ENCODE data around the gene GJD3.

Gene GJD3

GRCh38 chr17:40346765-40347158, 17.8 kb downstream of the GJD3 start:
- Histone ChIP-seq H3K36me3 (ENCODE audit: control insufficient read depth in 1 of 2, insufficient read depth in 2 of 2, low read length in 2 of 2) (peaks cover 14 to 31% of the 10 kb centered on the region in 2 donors), H3K27me3 (ENCODE audit: control insufficient read depth in 1 of 2, insufficient read depth in 2 of 2, low read length in 2 of 2) (no peaks in the 10 kb centered on the region), H3K4me3 (ENCODE audit: low read depth in 1 of 2, low read length in 2 of 2) (peak overlapping the region; percentile 55 to 71), H3K9me3 (ENCODE audit: control insufficient read depth in 1 of 2, low read length in 2 of 2) (no peaks in the 10 kb centered on the region), H3K27ac (ENCODE audit: low read depth, low read length) (peak overlapping the region; percentile 94), H3K9ac (ENCODE audit: low read depth in 1 of 2, low read length in 2 of 2) (peak overlapping the region; percentile 76 to 97), H3K4me1 (ENCODE audit: control insufficient read depth in 1 of 2, insufficient read depth in 2 of 2, low read length in 2 of 2) (peaks cover 73 to 79% of the 10 kb centered on the region in 2 donors)

GRCh38 chr17:40345994-40346764, 18.4 kb downstream of the GJD3 start:
- H3K9ac ChIP-seq (ENCODE audit: low read depth in 1 of 2, low read length in 2 of 2), result peak overlapping the region; percentile 76 to 97
- no peaks in the 10 kb centered on the region for H3K9me3 ChIP-seq (ENCODE audit: control insufficient read depth in 1 of 2, low read length in 2 of 2)
- H3K36me3 ChIP-seq (ENCODE audit: control insufficient read depth in 1 of 2, insufficient read depth in 2 of 2, low read length in 2 of 2), result peaks cover 14 to 26% of the 10 kb centered on the region in 2 donors
- H3K27me3 ChIP-seq (ENCODE audit: control insufficient read depth in 1 of 2, insufficient read depth in 2 of 2, low read length in 2 of 2), result no peaks in the 10 kb centered on the region
- peak overlapping the region; percentile 83 to 89 for H3K4me3 ChIP-seq (ENCODE audit: low read depth in 1 of 2, low read length in 2 of 2)
- peak overlapping the region; percentile 94 for H3K27ac ChIP-seq (ENCODE audit: low read depth, low read length)
- peaks cover 67 to 73% of the 10 kb centered on the region in 2 donors for H3K4me1 ChIP-seq (ENCODE audit: control insufficient read depth in 1 of 2, insufficient read depth in 2 of 2, low read length in 2 of 2)

GRCh38 chr17:40345161-40345993, 19.2 kb downstream of the GJD3 start:
- peak overlapping the region; percentile 83 to 89 for H3K4me3 ChIP-seq (ENCODE audit: low read depth in 1 of 2, low read length in 2 of 2)
- H3K4me1 ChIP-seq (ENCODE audit: control insufficient read depth in 1 of 2, insufficient read depth in 2 of 2, low read length in 2 of 2), result peaks cover 68 to 76% of the 10 kb centered on the region in 2 donors
- no peaks in the 10 kb centered on the region for H3K9me3 ChIP-seq (ENCODE audit: control insufficient read depth in 1 of 2, low read length in 2 of 2)
- H3K27me3 ChIP-seq (ENCODE audit: control insufficient read depth in 1 of 2, insufficient read depth in 2 of 2, low read length in 2 of 2), result no peaks in the 10 kb centered on the region
- peaks cover 14 to 21% of the 10 kb centered on the region in 2 donors for H3K36me3 ChIP-seq (ENCODE audit: control insufficient read depth in 1 of 2, insufficient read depth in 2 of 2, low read length in 2 of 2)
- peak overlapping the region; percentile 76 to 97 for H3K9ac ChIP-seq (ENCODE audit: low read depth in 1 of 2, low read length in 2 of 2)
- peak overlapping the region; percentile 94 for H3K27ac ChIP-seq (ENCODE audit: low read depth, low read length)

GRCh38 chr17:40344421-40345160, 19.9 kb downstream of the GJD3 start:
- peak overlapping the region; percentile 83 to 89 for H3K4me3 ChIP-seq (ENCODE audit: low read depth in 1 of 2, low read length in 2 of 2)
- H3K9ac ChIP-seq (ENCODE audit: low read depth in 1 of 2, low read length in 2 of 2), result peak overlapping the region; percentile 76 to 97
- H3K27ac ChIP-seq (ENCODE audit: low read depth, low read length), result peak overlapping the region; percentile 94
- H3K4me1 ChIP-seq (ENCODE audit: control insufficient read depth in 1 of 2, insufficient read depth in 2 of 2, low read length in 2 of 2), result peaks cover 63 to 69% of the 10 kb centered on the region in 2 donors
- no peaks in the 10 kb centered on the region for H3K27me3 ChIP-seq (ENCODE audit: control insufficient read depth in 1 of 2, insufficient read depth in 2 of 2, low read length in 2 of 2)
- no peaks in the 10 kb centered on the region for H3K9me3 ChIP-seq (ENCODE audit: control insufficient read depth in 1 of 2, low read length in 2 of 2)
- H3K36me3 ChIP-seq (ENCODE audit: control insufficient read depth in 1 of 2, insufficient read depth in 2 of 2, low read length in 2 of 2), result peaks cover 7 to 14% of the 10 kb centered on the region in 2 donors

- peak overlapping the region; percentile 83 to 89 for H3K4me3 ChIP-seq (ENCODE audit: low read depth in 1 of 2, low read length in 2 of 2)
- peaks cover 0 to 3% of the 10 kb centered on the region in 2 donors for H3K36me3 ChIP-seq (ENCODE audit: control insufficient read depth in 1 of 2, insufficient read depth in 2 of 2, low read length in 2 of 2)
- peak overlapping the region; percentile 94 for H3K27ac ChIP-seq (ENCODE audit: low read depth, low read length)
- peaks cover 55 to 57% of the 10 kb centered on the region in 2 donors for H3K4me1 ChIP-seq (ENCODE audit: control insufficient read depth in 1 of 2, insufficient read depth in 2 of 2, low read length in 2 of 2)
- no peaks in the 10 kb centered on the region for H3K27me3 ChIP-seq (ENCODE audit: control insufficient read depth in 1 of 2, insufficient read depth in 2 of 2, low read length in 2 of 2)
- peak overlapping the region; percentile 76 to 97 for H3K9ac ChIP-seq (ENCODE audit: low read depth in 1 of 2, low read length in 2 of 2)
- H3K9me3 ChIP-seq (ENCODE audit: control insufficient read depth in 1 of 2, low read length in 2 of 2), result no peaks in the 10 kb centered on the region
These were observed 21.1 kb downstream of the GJD3 start for GRCh38 chr17:40343219-40344119.

- Histone ChIP-seq H3K36me3 (ENCODE audit: control insufficient read depth in 1 of 2, insufficient read depth in 2 of 2, low read length in 2 of 2) (no peaks in the 10 kb centered on the region), H3K4me3 (ENCODE audit: low read depth in 1 of 2, low read length in 2 of 2) (peak overlapping the region; percentile 83 to 89), H3K27me3 (ENCODE audit: control insufficient read depth in 1 of 2, insufficient read depth in 2 of 2, low read length in 2 of 2) (no peaks in the 10 kb centered on the region), H3K27ac (ENCODE audit: low read depth, low read length) (peak overlapping the region; percentile 94), H3K4me1 (ENCODE audit: control insufficient read depth in 1 of 2, insufficient read depth in 2 of 2, low read length in 2 of 2) (peaks cover 47 to 54% of the 10 kb centered on the region in 2 donors), H3K9me3 (ENCODE audit: control insufficient read depth in 1 of 2, low read length in 2 of 2) (no peaks in the 10 kb centered on the region), H3K9ac (ENCODE audit: low read depth in 1 of 2, low read length in 2 of 2) (peak overlapping the region; percentile 76 to 97)
These were observed 21.9 kb downstream of the GJD3 start for GRCh38 chr17:40342504-40343218.

GRCh38 chr17:40341808-40342503, 22.6 kb downstream of the GJD3 start:
- peak overlapping the region; percentile 90 to 97 for H3K9ac ChIP-seq (ENCODE audit: low read depth in 1 of 2, low read length in 2 of 2)
- H3K4me3 ChIP-seq (ENCODE audit: low read depth in 1 of 2, low read length in 2 of 2), result peak overlapping the region; percentile 83 to 89
- peak overlapping the region; percentile 94 for H3K27ac ChIP-seq (ENCODE audit: low read depth, low read length)
- H3K9me3 ChIP-seq (ENCODE audit: control insufficient read depth in 1 of 2, low read length in 2 of 2), result no peaks in the 10 kb centered on the region
- H3K4me1 ChIP-seq (ENCODE audit: control insufficient read depth in 1 of 2, insufficient read depth in 2 of 2, low read length in 2 of 2), result peaks cover 40 to 48% of the 10 kb centered on the region in 2 donors
- H3K36me3 ChIP-seq (ENCODE audit: control insufficient read depth in 1 of 2, insufficient read depth in 2 of 2, low read length in 2 of 2), result no peaks in the 10 kb centered on the region
- no peaks in the 10 kb centered on the region for H3K27me3 ChIP-seq (ENCODE audit: control insufficient read depth in 1 of 2, insufficient read depth in 2 of 2, low read length in 2 of 2)

GRCh38 chr17:40340880-40341807, 23.4 kb downstream of the GJD3 start:
- Histone ChIP-seq H3K9me3 (ENCODE audit: control insufficient read depth in 1 of 2, low read length in 2 of 2) (no peaks in the 10 kb centered on the region), H3K4me1 (ENCODE audit: control insufficient read depth in 1 of 2, insufficient read depth in 2 of 2, low read length in 2 of 2) (peaks cover 31 to 40% of the 10 kb centered on the region in 2 donors), H3K27ac (ENCODE audit: low read depth, low read length) (peak overlapping the region; percentile 94), H3K36me3 (ENCODE audit: control insufficient read depth in 1 of 2, insufficient read depth in 2 of 2, low read length in 2 of 2) (no peaks in the 10 kb centered on the region), H3K9ac (ENCODE audit: low read depth in 1 of 2, low read length in 2 of 2) (peak overlapping the region; percentile 75 to 90), H3K4me3 (ENCODE audit: low read depth in 1 of 2, low read length in 2 of 2) (peak overlapping the region; percentile 83 to 89), H3K27me3 (ENCODE audit: control insufficient read depth in 1 of 2, insufficient read depth in 2 of 2, low read length in 2 of 2) (no peaks in the 10 kb centered on the region)
